DMS79 treated with DMSO at 0.1 percent for 48 hours (cell line): ENCODE measurements around the gene SFXN4.
A peak's percentile ranks its signal among the peaks of the same experiment; 100 is the strongest.
"Not testable (repeated sequence)": the region's sequence is repeated elsewhere in the genome, so short reads cannot be mapped to it uniquely, and the experiment has no call there.

ENCODE experiments used
- DNase-seq: peaks from one replicate; lab custom pipeline; 2025; lab: John Stamatoyannopoulos, UW

Gene SFXN4

GRCh38 chr10:119107771-119108170 is 57.7 kb downstream of the SFXN4 start:
- DNase-seq = not testable (repeated sequence)

- DNase-seq = not testable (repeated sequence)
Measured at GRCh38 chr10:119107106-119107505, 58.4 kb downstream of the SFXN4 start.

GRCh38 chr10:119105899-119106298 is 59.6 kb downstream of the SFXN4 start:
- DNase-seq = not testable (repeated sequence)

GRCh38 chr10:119105155-119105554 is 60.4 kb downstream of the SFXN4 start:
- DNase-seq = no peak

GRCh38 chr10:119104654-119105015 is 60.9 kb downstream of the SFXN4 start:
- DNase-seq = no peak

GRCh38 chr10:119103903-119104653 is 61.4 kb downstream of the SFXN4 start, which contains the start of gene DENND10:
Gene DENND10, plus strand, starts transcription at chr10:119104113. Its CDS starts 30 bp downstream, at chr10:119104143.
- DNase-seq = no peak

GRCh38 chr10:119103241-119103902 is 62.1 kb downstream of the SFXN4 start:
- no peak for DNase-seq

GRCh38 chr10:119101366-119102098 is 64.0 kb downstream of the SFXN4 start:
- peak; percentile 28 for DNase-seq

GRCh38 chr10:119100434-119101238 is 64.9 kb downstream of the SFXN4 start:
- DNase-seq = no peak

- DNase-seq = no peak
Measured at GRCh38 chr10:119098576-119098975, 66.9 kb downstream of the SFXN4 start.

GRCh38 chr10:119096641-119097415 is 68.7 kb downstream of the SFXN4 start:
- DNase-seq = not testable (repeated sequence)

GRCh38 chr10:119095640-119096039 is 69.9 kb downstream of the SFXN4 start:
- DNase-seq = no peak

- no peak for DNase-seq
Measured at GRCh38 chr10:119090968-119091367, 74.5 kb downstream of the SFXN4 start.
